Esophagus muscularis mucosa (tissue), 4 donors: ENCODE data around the gene GORAB. TPM values are rescaled to one million over a fixed set of nuclear protein-coding genes. Genes with fewer than 3 reads are reported as not detected.

Source experiments
- DNase-seq: peaks from one replicate; pipeline ENCODE4 v3.0.0-alpha.2; 2017; ENCODE audit errors: extremely low spot score
- H3K27ac ChIP-seq, 4 donors: fragments of 200-600 bp; sonication (generic); replicated peaks in 1 of 4; 1 replicate in 3 of 4; 2 replicates in 1 of 4; pipeline ENCODE4 v1.5.1; 2016 to 2019; ENCODE audit warnings: mild to moderate bottlenecking in 1 of 4
- H3K27me3 ChIP-seq, 4 donors: fragments of 200-600 bp; sonication (generic); one replicate each; pipeline versions ENCODE4 v1.5.1 to v1.6.0; 2016 to 2019
- H3K36me3 ChIP-seq, 4 donors: fragments of 200-600 bp; sonication (generic); one replicate each; pipeline ENCODE4 v1.5.1; 2016 to 2019
- H3K4me1 ChIP-seq, 4 donors: fragments of 200-600 bp; sonication (generic); one replicate each; pipeline ENCODE4 v1.5.1; 2016 to 2019
- H3K4me3 ChIP-seq, 4 donors: fragments of 200-600 bp; sonication (generic); 1 replicate in 2 of 4; 2 replicates in 2 of 4; pipeline ENCODE4 v1.5.1; 2016 to 2019; ENCODE audit warnings: mild to moderate bottlenecking in 4 of 4, moderate library complexity in 1 of 4
- H3K9me3 ChIP-seq, 4 donors: fragments of 200-600 bp; sonication (generic); 1 replicate in 3 of 4; 2 replicates in 1 of 4; pipeline ENCODE4 v1.5.1; 2016 to 2019
- CTCF ChIP-seq, 3 experiments: fragments of 200-600 bp in 2 of 3; fragments of 450-650 bp in 1 of 3; sonication (generic) in 2 of 3; IDR thresholded peaks; one replicate each; pipeline ENCODE4 v1.5.1; 2017 to 2019; ENCODE audit warnings: antibody characterized with exemption in 3 of 3, mild to moderate bottlenecking in 2 of 3, moderate library complexity in 1 of 3
- EP300 ChIP-seq: sonication (generic); formaldehyde crosslinking; IDR thresholded peaks from one replicate; pipeline ENCODE4 v1.6.1; 2017; ENCODE audit warnings: antibody characterized with exemption
- POLR2A ChIP-seq: fragments of 450-650 bp; IDR thresholded peaks from one replicate; pipeline ENCODE4 v1.6.1; 2017; ENCODE audit warnings: antibody characterized with exemption, moderate library complexity, mild to moderate bottlenecking, low read depth
- POLR2AphosphoS5 ChIP-seq, 2 donors: sonication (generic); formaldehyde crosslinking; IDR thresholded peaks; one replicate each; pipeline ENCODE4 v1.6.1; 2017; ENCODE audit warnings: antibody characterized with exemption in 2 of 2
- WGBS: methylation state at CpG from one replicate; pipeline ENCODE4 v1.1.5; 2018; 5-methylcytosine and 5-hydroxymethylcytosine counted together
- intact Hi-C: fragments of 100-400 bp; cut with DNase I; formaldehyde crosslinking; loops from one replicate; pipeline ENCODE4 v1.15.1; 2023
- total RNA-seq, 4 donors: library from RNA; depleted of rRNA; stranded (reverse); fragments of >200 nt; gene quantifications; one replicate each; pipeline versions ENCODE4 v1.1.0 to v1.2.1, GENCODE V29; 2016

The GORAB gene
- total RNA-seq, 4 donors from 2014 or later: 4.3 to 8.0 (median 5.8) TPM

- intact Hi-C loops: no loop called here
- no peak for DNase-seq
Measured at GRCh38 chr1:170521818-170522217, 10.1 kb upstream of the GORAB start.

GRCh38 chr1:170530972-170531757 is 801 bp upstream of the GORAB start:
- no peak for DNase-seq
- TF ChIP-seq POLR2A (no peak), POLR2AphosphoS5 (IDR thresholded peaks at IDR 0.05) (no peak), CTCF (IDR thresholded peaks at IDR 0.05) (no peak), EP300 (no peak)
- Histone ChIP-seq H3K27ac (peak overlapping the region; percentile 84 to 93 (median 88)), H3K4me1 (peaks cover 13 to 22% (median 20%) of the 10 kb centered on the region in 4 donors), H3K4me3 (peak overlapping the region; percentile 66 to 81 (median 69)), H3K27me3 (no peaks in the 10 kb centered on the region), H3K9me3 (no peaks in the 10 kb centered on the region), H3K36me3 (no peaks in the 10 kb centered on the region)
- WGBS: 22% methylated on average over 29 of the region's 29 CpGs
- intact Hi-C loops: loop anchor here (5.0 to 10.0 kb wide), 2 partner anchors 316 to 459 kb away; partner anchors contain the start of gene KIFAP3

More at GRCh38 chr1:170521818-170522217, 10.1 kb upstream of the GORAB start:
- Histone ChIP-seq H3K27ac (no peak overlapping the region), H3K4me3 (no peak overlapping the region), H3K4me1 (no peaks in the 10 kb centered on the region), H3K9me3 (no peaks in the 10 kb centered on the region), H3K36me3 (no peaks in the 10 kb centered on the region), H3K27me3 (no peaks in the 10 kb centered on the region)
- TF ChIP-seq CTCF (IDR thresholded peaks at IDR 0.05) (no peak), EP300 (no peak), POLR2AphosphoS5 (IDR thresholded peaks at IDR 0.05) (no peak), POLR2A (no peak)

- H3K27ac ChIP-seq: no peak overlapping the region
- intact Hi-C loops: loop anchor here (5.0 to 10.0 kb wide), 2 partner anchors 318 to 461 kb away; partner anchors contain the start of gene KIFAP3
Measured at GRCh38 chr1:170533298-170533697, 1.3 kb downstream of the GORAB start.

GRCh38 chr1:170534626-170535147 is 2.7 kb downstream of the GORAB start:
- Histone ChIP-seq H3K9me3 (no peaks in the 10 kb centered on the region), H3K4me3 (no peak overlapping the region), H3K36me3 (peaks cover 0 to 7% (median 2%) of the 10 kb centered on the region in 4 donors), H3K27ac (no peak overlapping the region), H3K4me1 (peaks cover 19 to 41% (median 37%) of the 10 kb centered on the region in 4 donors), H3K27me3 (no peaks in the 10 kb centered on the region)
- no peak for TF ChIP-seq POLR2AphosphoS5 (IDR thresholded peaks at IDR 0.05)
- TF ChIP-seq CTCF (IDR thresholded peaks at IDR 0.05): no peak
- TF ChIP-seq POLR2A: no peak
- TF ChIP-seq EP300: no peak
- DNase-seq: no peak
- WGBS: 92% methylated on average over 6 of the region's 6 CpGs
- intact Hi-C loops: loop anchor here (5.0 to 10.0 kb wide), 2 partner anchors 320 to 462 kb away; partner anchors contain the start of gene KIFAP3

More at GRCh38 chr1:170533298-170533697, 1.3 kb downstream of the GORAB start:
- Histone ChIP-seq H3K9me3 (no peaks in the 10 kb centered on the region), H3K36me3 (no peaks in the 10 kb centered on the region), H3K4me1 (peaks cover 19 to 40% (median 35%) of the 10 kb centered on the region in 4 donors), H3K27me3 (no peaks in the 10 kb centered on the region), H3K4me3 (peak overlapping the region in 3 of 4 donors; percentile 68 to 81 (median 70))
- 79% methylated on average over 3 of the region's 3 CpGs for WGBS
- TF ChIP-seq EP300 (no peak), CTCF (IDR thresholded peaks at IDR 0.05) (no peak), POLR2A (no peak), POLR2AphosphoS5 (IDR thresholded peaks at IDR 0.05) (no peak)
- DNase-seq: no peak
